GM19023 (cell line): Measurements from ENCODE around the gene MAPK1.
"Not testable (repeated sequence)": the region's sequence is repeated elsewhere in the genome, so short reads cannot be mapped to it uniquely, and the experiment has no call there.

Experiments
- ATAC-seq: cut with Tn5 transposase; IDR thresholded peaks from one replicate; pipeline ENCODE4 v1.9.1; 2021; ENCODE audit warnings: mild to moderate bottlenecking, moderate library complexity; ENCODE audit not compliant: unreplicated experiment

Gene MAPK1

DNA sequence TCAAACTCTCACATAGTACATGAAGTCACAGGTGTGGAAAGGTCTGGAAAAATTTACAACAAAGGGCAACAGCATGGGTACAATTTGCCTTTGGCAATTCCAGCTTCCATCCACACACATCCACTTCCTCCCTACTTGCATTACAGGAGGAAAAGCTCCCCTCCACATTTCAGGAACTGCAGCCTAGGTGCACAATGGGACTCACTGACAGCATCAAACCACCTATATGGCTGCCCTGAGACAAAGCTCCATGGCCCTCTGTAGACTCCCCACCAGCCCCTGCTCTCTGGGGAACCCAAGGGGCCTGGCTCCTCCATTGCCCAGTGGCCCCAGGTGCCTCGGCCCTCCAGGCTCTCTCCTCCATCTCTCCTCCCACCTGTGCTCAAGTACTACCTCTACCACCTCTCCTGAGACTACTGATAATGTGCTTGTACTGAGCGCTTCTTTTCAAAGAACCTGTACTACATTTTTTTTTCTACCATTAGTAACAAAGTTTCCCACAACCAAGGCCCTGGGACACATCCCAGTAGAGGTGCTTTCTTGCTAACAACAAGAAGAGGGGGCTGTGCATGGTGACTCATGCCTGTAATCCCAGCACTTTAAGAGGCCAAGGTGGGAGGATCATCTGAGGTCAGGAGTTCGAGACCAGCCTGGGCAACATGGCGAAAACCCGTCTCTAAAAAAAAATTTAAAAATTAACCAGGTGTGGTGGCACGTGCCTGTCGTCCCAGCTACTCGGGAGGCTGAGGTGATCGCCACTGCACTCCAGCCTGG is 136.7 kb downstream of the MAPK1 start:
- no peak for ATAC-seq

DNA sequence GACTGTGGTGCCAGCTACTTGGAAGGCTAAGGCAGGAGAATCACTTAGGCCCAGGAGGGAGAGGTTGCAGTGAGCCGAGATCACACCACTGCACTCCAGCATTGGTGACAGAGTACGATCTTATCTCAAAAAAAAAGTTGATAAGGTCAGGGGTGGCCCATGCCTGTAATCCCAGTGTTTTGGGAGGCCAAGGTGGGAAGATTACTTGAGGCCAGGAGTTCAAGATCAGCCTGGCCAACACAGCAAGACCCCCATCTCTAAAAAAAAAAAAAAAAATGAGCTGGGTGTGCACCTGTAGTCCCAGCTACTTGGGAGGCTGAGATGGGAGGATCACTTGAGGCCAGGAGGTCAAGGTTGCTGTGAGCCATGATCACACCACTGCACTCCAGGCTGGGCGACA is 138.3 kb downstream of the MAPK1 start:
- not testable (repeated sequence) for ATAC-seq

GRCh38 chr22:21728270-21728669 is 139.2 kb downstream of the MAPK1 start:
- ATAC-seq: no peak

DNA sequence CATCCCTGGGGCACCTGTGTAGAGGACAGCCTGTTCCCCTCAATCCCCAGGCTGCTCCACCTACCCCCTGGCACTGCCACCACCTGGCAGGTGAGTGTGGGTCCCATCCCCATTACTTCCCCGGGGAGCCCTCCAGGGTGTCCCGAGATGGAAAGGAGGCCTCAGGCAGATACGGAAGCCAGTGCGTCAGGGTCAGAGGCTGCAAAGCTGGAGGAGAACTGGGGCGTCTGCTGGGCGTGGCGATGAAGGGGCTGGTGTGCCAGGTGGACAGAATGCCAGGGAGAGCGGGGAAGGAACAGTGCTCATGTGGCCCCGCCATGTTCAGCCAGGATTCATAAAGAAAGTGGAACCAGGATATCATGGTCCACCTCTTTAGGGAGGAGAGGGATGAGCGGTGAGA is 139.7 kb downstream of the MAPK1 start:
- ATAC-seq: no peak

GRCh38 chr22:21727159-21727558 is 140.3 kb downstream of the MAPK1 start:
- ATAC-seq: no peak

DNA sequence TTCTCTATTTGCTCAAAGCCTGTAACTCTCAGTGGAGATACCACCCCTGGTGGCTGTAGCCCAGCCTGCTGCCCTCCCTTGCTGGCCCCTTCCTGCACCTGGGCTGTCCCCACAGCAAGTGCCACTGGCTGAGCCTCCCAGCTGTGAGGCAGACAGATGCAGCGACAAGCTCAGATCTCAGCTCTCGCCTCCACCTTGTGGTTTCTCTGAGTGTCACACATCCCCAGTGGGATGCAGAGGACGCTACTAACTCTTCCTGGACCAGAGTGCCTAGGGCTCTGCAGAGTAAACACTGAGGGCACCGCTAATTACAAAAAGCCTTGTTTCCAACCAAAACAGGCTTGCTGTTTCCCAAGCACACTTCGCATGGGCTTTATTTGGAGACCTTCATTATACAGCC is 140.8 kb downstream of the MAPK1 start:
- no peak for ATAC-seq

GRCh38 chr22:21725956-21726649 is 141.3 kb downstream of the MAPK1 start:
- no peak for ATAC-seq

DNA sequence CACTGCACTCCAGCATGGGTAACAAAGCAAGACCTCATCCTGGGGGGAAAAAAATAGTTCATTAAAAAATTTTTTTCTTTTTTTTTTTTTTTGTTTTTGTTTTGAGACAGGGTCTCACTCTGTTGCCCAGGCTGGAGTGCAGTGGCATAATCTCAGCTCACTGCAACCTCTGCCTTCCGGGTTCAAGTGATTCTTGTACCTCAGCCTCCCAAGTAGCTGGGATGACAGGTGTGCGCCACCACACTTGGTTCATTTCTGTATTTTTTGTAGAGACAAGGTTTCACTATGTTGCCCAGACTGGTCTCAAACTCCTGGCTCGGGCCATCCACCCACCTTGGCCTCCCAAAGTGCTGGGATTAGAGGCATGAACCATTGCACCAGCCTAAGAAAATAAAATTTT is 142.9 kb downstream of the MAPK1 start:
- not testable (repeated sequence) for ATAC-seq

GRCh38 chr22:21721195-21721852 is 146.1 kb downstream of the MAPK1 start:
- ATAC-seq: not testable (repeated sequence)

DNA sequence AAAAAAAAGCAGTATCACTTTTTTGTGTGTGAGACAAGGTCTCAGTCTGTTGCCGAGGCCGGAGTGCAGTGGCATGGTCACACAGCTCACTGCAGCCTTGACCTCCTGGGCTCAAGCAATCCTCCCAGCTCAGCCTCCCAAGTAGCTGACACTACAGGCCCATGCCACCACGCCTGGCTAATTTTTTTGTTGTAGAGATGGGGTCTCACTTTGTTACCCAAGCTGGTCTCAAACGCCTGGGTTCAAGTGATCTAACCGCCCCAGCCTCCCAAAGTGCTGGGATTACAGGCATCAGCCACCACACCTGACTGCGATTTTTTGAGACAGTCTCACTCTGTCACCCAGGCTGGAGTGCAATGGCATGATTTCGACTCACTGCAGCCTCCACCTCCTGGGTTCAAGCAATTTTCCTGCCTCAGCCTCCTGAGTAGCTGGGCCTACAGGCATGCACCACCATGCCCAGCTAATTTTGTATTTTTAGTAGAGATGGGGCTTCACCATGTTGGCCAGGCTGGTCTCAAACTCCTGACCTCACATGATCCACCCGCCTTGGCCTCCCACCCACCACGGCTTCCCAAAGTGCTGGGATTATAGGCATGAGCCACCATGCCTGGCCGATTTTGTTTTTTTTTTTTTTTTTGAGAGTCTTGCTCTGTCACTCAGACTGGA is 147.1 kb downstream of the MAPK1 start:
- not testable (repeated sequence) for ATAC-seq

- no peak for ATAC-seq
These were observed 148.4 kb downstream of the MAPK1 start for GRCh38 chr22:21719024-21719423.

GRCh38 chr22:21718499-21718898 is 148.9 kb downstream of the MAPK1 start:
- no peak for ATAC-seq

GRCh38 chr22:21716395-21717122 is 150.9 kb downstream of the MAPK1 start:
- not testable (repeated sequence) for ATAC-seq

- ATAC-seq: no peak
These were observed 152.7 kb downstream of the MAPK1 start for GRCh38 chr22:21714786-21715185.

DNA sequence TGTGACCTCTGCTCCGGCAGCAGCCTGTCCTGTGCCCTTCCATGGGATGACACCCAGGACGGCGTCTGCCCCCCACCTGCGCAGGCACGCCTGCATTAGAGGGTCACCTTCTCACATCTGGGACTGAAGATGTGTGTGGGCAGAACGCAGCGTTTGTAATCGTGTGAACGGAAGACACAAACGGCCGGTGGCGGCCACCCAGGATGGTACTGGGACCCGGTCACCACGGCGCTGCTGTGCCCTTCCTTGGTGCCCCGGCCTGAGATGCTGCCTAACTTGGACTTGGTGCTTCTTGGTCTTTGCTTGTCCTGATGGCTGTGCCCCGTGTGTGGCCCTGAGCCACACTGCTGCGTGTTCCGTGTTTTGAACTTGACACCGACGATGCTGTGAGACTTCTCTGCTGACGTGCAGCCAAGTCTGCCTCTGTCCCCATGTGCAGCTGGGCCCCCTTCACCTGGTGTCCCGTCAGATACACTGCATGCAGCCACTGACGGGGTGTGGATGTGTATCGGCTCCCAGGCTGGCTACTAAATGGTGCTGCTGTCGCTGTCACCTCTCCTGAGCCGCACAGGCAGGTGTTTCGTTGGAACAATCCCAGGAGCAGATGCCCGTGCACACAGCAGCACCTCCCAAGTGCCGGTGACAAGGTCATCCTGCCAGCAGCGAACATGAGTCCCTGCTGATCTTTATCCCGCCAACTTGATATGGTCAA is 153.2 kb downstream of the MAPK1 start:
- no peak for ATAC-seq

- no peak for ATAC-seq
These were observed 153.9 kb downstream of the MAPK1 start for GRCh38 chr22:21713428-21714058.

GRCh38 chr22:21712751-21713427 is 154.6 kb downstream of the MAPK1 start:
- no peak for ATAC-seq

- ATAC-seq: no peak
These were observed 155.6 kb downstream of the MAPK1 start for GRCh38 chr22:21711851-21712250.

DNA sequence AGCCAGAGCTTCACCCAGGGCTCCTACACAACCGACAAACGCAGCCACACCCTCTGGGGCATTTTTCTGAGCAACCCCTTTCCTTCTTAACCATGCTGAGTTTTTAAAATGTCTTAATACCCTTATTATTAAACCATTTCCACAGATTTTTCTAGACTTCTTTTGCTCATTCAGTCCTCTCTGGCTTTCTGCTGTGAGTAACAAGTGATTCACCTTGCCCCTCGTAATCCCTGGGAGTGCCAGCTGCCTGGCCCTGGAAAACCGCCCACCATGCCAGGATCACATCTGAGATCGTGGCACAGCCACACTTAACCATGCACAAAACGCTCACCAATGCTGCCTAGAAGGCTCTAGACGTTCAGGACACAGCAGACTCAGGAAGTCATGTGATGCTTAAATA is 157.3 kb downstream of the MAPK1 start:
- ATAC-seq: no peak
